Endothelial cell (in vitro differentiated cells): Measurements from ENCODE around the gene TREML1. TPM values are rescaled to one million over a fixed set of nuclear protein-coding genes. Genes with fewer than 3 reads are reported as not detected.
A peak's percentile ranks its signal among the peaks of the same experiment; 100 is the strongest.

Experiments used
- DNase-seq: peaks from one replicate; pipeline ENCODE4 v3.0.0; 2021; ENCODE audit warnings: low spot score
- H3K27ac Mint-ChIP-seq: one replicate; pipeline ENCODE4 v1.8.0; 2021; ENCODE audit warnings: mixed read lengths, inconsistent platforms; ENCODE audit not compliant: unreplicated experiment
- H3K27me3 Mint-ChIP-seq: one replicate; pipeline ENCODE4 v1.8.0; 2021; ENCODE audit warnings: mild to moderate bottlenecking, moderate library complexity, mixed read lengths, inconsistent platforms; ENCODE audit not compliant: unreplicated experiment
- H3K36me3 Mint-ChIP-seq: one replicate; pipeline ENCODE4 v1.8.0; 2021; ENCODE audit warnings: mild to moderate bottlenecking, low read depth, mixed read lengths, inconsistent platforms; ENCODE audit not compliant: unreplicated experiment
- H3K4me1 Mint-ChIP-seq: one replicate; pipeline ENCODE4 v1.8.0; 2021; ENCODE audit warnings: mild to moderate bottlenecking, mixed read lengths, inconsistent platforms; ENCODE audit not compliant: unreplicated experiment
- H3K4me3 Mint-ChIP-seq: one replicate; pipeline ENCODE4 v1.8.0; 2021; ENCODE audit warnings: mild to moderate bottlenecking, mixed read lengths, inconsistent platforms; ENCODE audit not compliant: unreplicated experiment
- H3K9me3 Mint-ChIP-seq: one replicate; pipeline ENCODE4 v1.8.0; 2021; ENCODE audit warnings: mixed read lengths, inconsistent platforms; ENCODE audit not compliant: unreplicated experiment
- long read RNA-seq: library from polyadenylated mRNA; unstranded; transcript quantifications from one replicate; pipeline ENCODE4 v2.0.0, GENCODE V29; 2020; ENCODE audit not compliant: unreplicated experiment
- total RNA-seq: library from RNA; stranded (reverse); fragmentation: NEBNext Ultra II Directional; extraction: Animal tissue kit (Norgen Biotek cat#: 25700); gene quantifications from one replicate; pipeline ENCODE4 v1.2.1, GENCODE V29; 2021; ENCODE audit not compliant: unreplicated experiment
- TF ChIP-seq, protein P1 (sequence below): fragments of 200-600 bp; sonication (generic); IDR thresholded peaks from one replicate; pipeline ENCODE4 v1.5.0; 2021; ENCODE audit warnings: antibody characterized with exemption; ENCODE audit not compliant: unreplicated experiment

Gene TREML1, protein sequence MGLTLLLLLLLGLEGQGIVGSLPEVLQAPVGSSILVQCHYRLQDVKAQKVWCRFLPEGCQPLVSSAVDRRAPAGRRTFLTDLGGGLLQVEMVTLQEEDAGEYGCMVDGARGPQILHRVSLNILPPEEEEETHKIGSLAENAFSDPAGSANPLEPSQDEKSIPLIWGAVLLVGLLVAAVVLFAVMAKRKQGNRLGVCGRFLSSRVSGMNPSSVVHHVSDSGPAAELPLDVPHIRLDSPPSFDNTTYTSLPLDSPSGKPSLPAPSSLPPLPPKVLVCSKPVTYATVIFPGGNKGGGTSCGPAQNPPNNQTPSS
- 2.3 TPM for total RNA-seq
- long read RNA-seq, partial matches to known transcripts = 0 of 4 reads
- long read RNA-seq, other reads (novel, unspliced or antisense) = 1 of 4 reads

DNA sequence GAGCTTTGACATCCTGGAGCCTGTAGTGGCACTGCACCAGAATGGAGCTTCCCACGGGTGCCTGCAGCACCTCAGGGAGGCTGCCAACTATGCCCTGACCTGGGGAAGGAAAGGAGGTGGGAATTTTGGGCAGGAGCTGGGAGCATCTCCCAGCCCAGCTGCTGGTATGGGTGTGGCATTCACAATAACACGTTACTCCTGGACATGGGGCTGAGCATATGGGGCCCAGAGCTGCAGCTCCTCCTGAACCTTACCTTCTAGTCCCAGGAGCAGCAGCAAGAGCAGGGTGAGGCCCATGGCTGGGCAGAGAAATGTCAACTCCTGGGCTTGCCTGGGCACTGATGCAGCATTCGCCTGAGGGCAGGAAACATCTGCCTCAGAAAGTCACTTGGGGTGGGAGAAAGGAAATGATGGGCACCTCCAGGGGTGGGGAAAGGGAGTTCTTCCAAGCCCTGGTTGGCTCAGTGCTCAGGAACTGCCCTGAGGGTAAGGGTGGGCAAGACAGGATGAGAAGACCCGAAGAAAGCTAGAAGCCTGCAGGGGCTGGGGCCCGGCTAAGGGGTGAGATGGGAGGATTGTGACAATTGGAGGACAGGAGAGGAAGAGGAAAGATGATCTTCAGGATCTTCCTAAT, at the start of gene TREML1:
Gene TREML1, minus strand, starts transcription at position 356 of the 634 bp plus-strand sequence. Its CDS starts 59 bp downstream, at position 297.
- H3K27ac Mint-ChIP-seq = peak within 1 kb of the TSS; percentile 27
- H3K4me3 Mint-ChIP-seq = no peak within 1 kb of the TSS
- peaks cover 9% of the 10 kb centered on the region for H3K27me3 Mint-ChIP-seq
- H3K9me3 Mint-ChIP-seq = no peaks in the 10 kb centered on the region
- TF ChIP-seq, protein P1, sequence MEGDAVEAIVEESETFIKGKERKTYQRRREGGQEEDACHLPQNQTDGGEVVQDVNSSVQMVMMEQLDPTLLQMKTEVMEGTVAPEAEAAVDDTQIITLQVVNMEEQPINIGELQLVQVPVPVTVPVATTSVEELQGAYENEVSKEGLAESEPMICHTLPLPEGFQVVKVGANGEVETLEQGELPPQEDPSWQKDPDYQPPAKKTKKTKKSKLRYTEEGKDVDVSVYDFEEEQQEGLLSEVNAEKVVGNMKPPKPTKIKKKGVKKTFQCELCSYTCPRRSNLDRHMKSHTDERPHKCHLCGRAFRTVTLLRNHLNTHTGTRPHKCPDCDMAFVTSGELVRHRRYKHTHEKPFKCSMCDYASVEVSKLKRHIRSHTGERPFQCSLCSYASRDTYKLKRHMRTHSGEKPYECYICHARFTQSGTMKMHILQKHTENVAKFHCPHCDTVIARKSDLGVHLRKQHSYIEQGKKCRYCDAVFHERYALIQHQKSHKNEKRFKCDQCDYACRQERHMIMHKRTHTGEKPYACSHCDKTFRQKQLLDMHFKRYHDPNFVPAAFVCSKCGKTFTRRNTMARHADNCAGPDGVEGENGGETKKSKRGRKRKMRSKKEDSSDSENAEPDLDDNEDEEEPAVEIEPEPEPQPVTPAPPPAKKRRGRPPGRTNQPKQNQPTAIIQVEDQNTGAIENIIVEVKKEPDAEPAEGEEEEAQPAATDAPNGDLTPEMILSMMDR = no peak
- DNase-seq = no peak
- H3K4me1 Mint-ChIP-seq = peaks cover 17% of the 10 kb centered on the region
- H3K36me3 Mint-ChIP-seq = peaks cover 6% of the 10 kb centered on the region

DNA sequence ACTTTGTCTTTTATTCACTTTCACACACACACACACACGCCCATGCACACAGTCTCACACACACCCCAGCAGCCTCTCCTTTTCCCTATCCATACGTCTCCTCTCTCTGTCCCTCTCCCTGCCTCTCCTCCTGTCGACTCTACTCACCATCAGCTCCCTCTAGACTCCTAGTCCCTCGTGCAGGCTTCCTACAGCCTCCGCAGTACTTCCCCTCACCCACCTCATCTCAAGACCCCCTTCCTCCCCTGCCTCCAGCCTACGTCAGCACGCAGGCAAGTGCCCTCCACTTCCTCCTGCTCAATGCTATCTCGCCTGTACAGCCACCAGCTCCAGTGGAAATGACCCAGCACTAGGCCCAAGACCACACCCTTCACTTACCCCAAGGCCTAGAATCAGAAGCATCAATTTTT, 47.6 kb upstream of the TREML1 start:
- Mint-ChIP-seq H3K4me3 (no peak overlapping the region), H3K9me3 (no peaks in the 10 kb centered on the region), H3K27ac (no peak overlapping the region), H3K4me1 (peaks cover 24% of the 10 kb centered on the region), H3K36me3 (no peaks in the 10 kb centered on the region), H3K27me3 (peaks cover 3% of the 10 kb centered on the region)
- TF ChIP-seq, protein P1 = no peak
- DNase-seq = no peak

DNA sequence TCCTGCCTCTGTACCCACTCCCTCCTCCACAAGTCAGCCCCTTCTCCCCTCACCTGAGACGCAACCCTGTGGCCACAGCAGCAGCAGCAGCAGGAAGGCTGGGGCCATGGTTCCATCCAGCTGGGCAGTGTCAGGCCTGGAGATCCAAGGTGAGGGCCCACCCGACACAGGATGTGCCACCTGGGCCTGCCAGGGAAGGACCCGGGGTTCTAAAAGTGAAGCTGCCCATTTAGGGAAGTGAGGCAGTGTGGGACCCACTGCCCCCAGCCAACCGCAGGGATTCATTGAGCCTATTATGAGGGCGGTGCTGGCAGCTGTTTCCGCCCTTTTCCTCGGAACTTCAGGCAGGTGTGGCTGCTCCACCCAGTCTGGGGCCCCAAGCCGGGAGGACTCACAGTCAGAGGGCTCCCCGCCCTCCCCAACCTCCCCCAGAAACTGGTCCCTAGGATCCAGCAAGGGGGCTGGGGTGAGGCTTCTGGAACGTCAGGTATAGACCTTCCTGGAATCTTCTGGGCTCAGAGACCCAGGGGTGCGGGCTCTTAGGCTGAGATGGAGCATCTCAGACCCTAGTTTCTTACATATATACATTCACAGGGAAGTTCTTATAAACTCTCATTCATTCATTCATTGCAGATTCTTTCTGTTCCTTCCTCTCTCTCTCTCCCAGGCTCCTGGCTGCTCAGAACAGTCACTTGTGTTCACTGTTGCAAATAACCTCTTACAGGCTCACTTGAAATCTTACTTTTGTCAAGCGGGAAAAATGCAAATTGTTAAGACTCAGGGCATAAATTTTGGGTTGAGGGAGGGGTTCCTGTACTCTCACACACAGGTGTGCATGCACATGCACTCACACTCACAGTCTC, 47.0 kb upstream of the TREML1 start, which contains the start of gene TREML2:
Gene TREML2, minus strand, starts transcription at position 249 of the 863 bp plus-strand sequence. Its CDS starts 141 bp downstream, at position 108.
- H3K27me3 Mint-ChIP-seq = peaks cover 3% of the 10 kb centered on the region
- no peaks in the 10 kb centered on the region for H3K36me3 Mint-ChIP-seq
- no peak within 1 kb of the TSS for H3K4me3 Mint-ChIP-seq
- no peak for DNase-seq
- peaks cover 24% of the 10 kb centered on the region for H3K4me1 Mint-ChIP-seq
- peak within 1 kb of the TSS; percentile 37 for H3K27ac Mint-ChIP-seq
- TF ChIP-seq, protein P1 = no peak
- no peaks in the 10 kb centered on the region for H3K9me3 Mint-ChIP-seq

DNA sequence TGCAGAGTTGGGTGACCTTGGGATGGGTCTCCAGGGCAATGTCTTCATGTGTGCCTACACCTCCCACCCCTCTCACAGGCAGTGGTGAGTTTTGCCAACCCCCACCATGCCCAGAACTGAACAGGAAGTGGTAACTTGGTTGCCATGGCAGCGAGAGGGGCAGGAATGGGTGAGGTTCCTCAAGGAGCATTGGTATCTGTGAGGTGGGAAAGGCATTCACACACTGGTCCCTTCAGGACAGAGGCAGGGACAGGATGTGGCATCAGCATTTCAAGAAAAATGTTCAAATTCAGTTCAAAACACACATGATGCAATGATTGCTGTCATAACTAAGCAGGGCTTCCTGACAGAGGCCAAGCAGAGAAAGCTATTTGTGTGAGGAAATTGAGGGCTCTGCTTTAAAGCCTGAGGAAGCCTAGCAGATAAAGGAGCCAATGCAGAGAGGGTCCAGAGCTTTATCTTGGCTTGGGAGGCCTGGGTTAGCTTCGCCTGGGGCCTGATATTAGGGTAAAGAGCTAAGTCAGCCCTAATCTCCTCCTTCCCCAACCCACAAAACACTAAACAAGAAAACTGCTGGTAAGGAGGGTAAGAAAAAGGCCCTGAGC, 46.3 kb upstream of the TREML1 start:
- TF ChIP-seq, protein P1 = no peak
- Mint-ChIP-seq H3K36me3 (no peaks in the 10 kb centered on the region), H3K27ac (peak overlapping the region; percentile 37), H3K4me3 (no peak overlapping the region), H3K9me3 (no peaks in the 10 kb centered on the region), H3K4me1 (peaks cover 24% of the 10 kb centered on the region), H3K27me3 (peaks cover 3% of the 10 kb centered on the region)
- DNase-seq = peak; percentile 18
